Neural cell (in vitro differentiated cells): ENCODE results near the gene GNAT2. TPM values are rescaled to one million over a fixed set of nuclear protein-coding genes. Genes with fewer than 3 reads are reported as not detected.

Source experiments
- H2AFZ ChIP-seq: fragments of 200-600, 300-800 bp; sonication (generic), shearing (Covaris generic); 2 replicates; pipeline ENCODE4 v1.6.0; 2014; ENCODE audit warnings: low read depth, mild to moderate bottlenecking, antibody characterized with exemption, low read length, moderate library complexity
- H3F3A ChIP-seq: fragments of 200-600 bp; shearing (Covaris generic); 2 replicates; pipeline ENCODE4 v1.6.1; 2016; ENCODE audit warnings: mild to moderate bottlenecking, moderate library complexity, mixed read lengths, antibody characterized with exemption, low read length; ENCODE audit not compliant: insufficient read depth, poor library complexity, severe bottlenecking
- H3K27ac ChIP-seq: fragments of 200-600, 300-800 bp; sonication (generic), shearing (Covaris generic); 2 replicates; pipeline ENCODE4 v1.5.1; 2014; ENCODE audit warnings: mild to moderate bottlenecking, low read length, moderate library complexity
- H3K27me3 ChIP-seq: fragments of 300-800, 200-600 bp; sonication (generic), shearing (Covaris generic); 2 replicates; pipeline ENCODE4 v1.6.0; 2014; ENCODE audit warnings: mild to moderate bottlenecking, low read depth, low read length, moderate library complexity; ENCODE audit not compliant: insufficient read depth
- H3K36me3 ChIP-seq: fragments of 300-800, 200-600 bp; sonication (generic), shearing (Covaris generic); 2 replicates; pipeline ENCODE4 v1.5.1; 2014; ENCODE audit warnings: mild to moderate bottlenecking, antibody characterized with exemption, low read length, moderate library complexity; ENCODE audit not compliant: insufficient read depth
- H3K4me2 ChIP-seq: fragments of 300-800, 200-600 bp; sonication (generic), shearing (Covaris generic); 2 replicates; pipeline ENCODE4 v1.6.0; 2014; ENCODE audit warnings: mild to moderate bottlenecking, low read length
- H3K4me3 ChIP-seq: fragments of 300-800, 200-600 bp; sonication (generic), shearing (Covaris generic); 2 replicates; pipeline ENCODE4 v1.5.1; 2014; ENCODE audit warnings: mild to moderate bottlenecking, low read length, moderate library complexity
- H3K79me2 ChIP-seq: fragments of 200-600 bp; shearing (Covaris generic); replicated peaks from 2 replicates; pipeline ENCODE4 v1.6.0; 2014; ENCODE audit warnings: mild to moderate bottlenecking, low read length, moderate library complexity; ENCODE audit not compliant: insufficient read depth
- H3K9ac ChIP-seq: fragments of 300-800, 200-600 bp; sonication (generic), shearing (Covaris generic); 2 replicates; pipeline ENCODE4 v1.6.1; 2016; ENCODE audit warnings: mild to moderate bottlenecking, low read length, mixed read lengths
- H3K9me2 ChIP-seq: fragments of 200-600 bp; shearing (Covaris generic); 2 replicates; pipeline ENCODE4 v1.6.1; 2016; ENCODE audit warnings: mild to moderate bottlenecking, low read length, mixed read lengths; ENCODE audit not compliant: insufficient read depth
- H3K9me3 ChIP-seq: fragments of 200-600, 300-800 bp; sonication (generic), shearing (Covaris generic); 2 replicates; pipeline ENCODE4 v1.6.1; 2016; ENCODE audit warnings: mild to moderate bottlenecking, mixed run types, low read length, moderate library complexity, mixed read lengths
- H4K20me1 ChIP-seq: fragments of 200-600 bp; shearing (Covaris generic); 2 replicates; pipeline ENCODE4 v1.6.1; 2016; ENCODE audit warnings: mild to moderate bottlenecking, mixed run types; ENCODE audit not compliant: insufficient read depth
- EP300 ChIP-seq: fragments of 450-650 bp; conservative IDR thresholded peaks from 2 replicates; pipeline ENCODE4 v1.6.1; 2014; ENCODE audit warnings: antibody characterized with exemption, mild to moderate bottlenecking, moderate library complexity; ENCODE audit not compliant: poor library complexity, severe bottlenecking
- EZH2 ChIP-seq: fragments of 200-600, 300-800 bp; shearing (Covaris generic), sonication (generic); IDR thresholded peaks from 2 replicates; pipeline ENCODE4 v1.6.1; 2014; ENCODE audit warnings: antibody characterized with exemption, low read length, borderline replicate concordance, mild to moderate bottlenecking; ENCODE audit not compliant: insufficient read depth, poor library complexity, severe bottlenecking
- MXI1 ChIP-seq: fragments of 450-650 bp; conservative IDR thresholded peaks from 2 replicates; pipeline ENCODE4 v1.6.1; 2014; ENCODE audit warnings: antibody characterized with exemption, mild to moderate bottlenecking; ENCODE audit not compliant: poor library complexity, severe bottlenecking
- POLR2AphosphoS5 ChIP-seq: IDR thresholded peaks from 2 replicates; pipeline ENCODE4 v1.6.1; 2012
- RAD21 ChIP-seq: fragments of 450-650 bp; conservative IDR thresholded peaks from 2 replicates; pipeline ENCODE4 v1.6.1; 2014; ENCODE audit warnings: antibody characterized with exemption, mild to moderate bottlenecking, moderate library complexity
- SMC3 ChIP-seq: fragments of 450-650 bp; conservative IDR thresholded peaks from 2 replicates; pipeline ENCODE4 v1.6.1; 2014; ENCODE audit warnings: antibody characterized with exemption, mild to moderate bottlenecking, moderate library complexity; ENCODE audit not compliant: poor library complexity
- TAF1 ChIP-seq: IDR thresholded peaks from 2 replicates; pipeline ENCODE4 v1.6.1; 2012; ENCODE audit warnings: low read depth
- polyA plus RNA-seq: library from polyadenylated mRNA; depleted of rRNA; stranded (reverse); fragments of >200 nt; gene quantifications from 2 replicates; pipeline ENCODE4 v1.2.3, GENCODE V29; 2014
- TF ChIP-seq, protein P1 (sequence below): IDR thresholded peaks from 2 replicates; pipeline ENCODE4 v1.6.1; 2012; ENCODE audit warnings: borderline replicate concordance
- TF ChIP-seq, protein P2 (sequence below): fragments of 450-650 bp; IDR thresholded peaks from 2 replicates; pipeline ENCODE4 v1.5.1; 2014; ENCODE audit warnings: antibody characterized with exemption, mild to moderate bottlenecking, moderate library complexity; ENCODE audit not compliant: poor library complexity, severe bottlenecking

GNAT2 gene
- polyA plus RNA-seq, 1 donor from 2014 or later = 1.5 TPM

DNA sequence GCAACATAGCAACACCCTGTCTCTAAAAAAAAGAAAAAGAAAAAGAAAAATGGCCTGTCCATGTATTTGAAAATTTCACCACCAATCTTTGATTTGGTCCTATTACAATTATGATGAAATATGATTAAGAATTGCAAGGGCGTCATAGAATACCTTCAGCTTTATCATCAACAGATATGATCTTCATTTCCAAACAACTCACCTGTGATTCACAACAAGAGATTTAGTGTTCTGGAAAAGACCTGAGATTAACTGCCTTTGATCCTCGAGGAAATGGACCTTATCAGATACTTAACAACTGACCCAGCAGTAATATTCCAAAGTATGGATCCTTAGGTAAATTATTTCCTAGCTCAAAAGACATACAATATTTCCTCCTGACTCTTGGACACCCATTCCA is 33.0 kb upstream of the GNAT2 start:
- no peak overlapping the region for H3K4me3 ChIP-seq
- H3K9me3 ChIP-seq = no peaks in the 10 kb centered on the region
- no peak overlapping the region for H3K4me2 ChIP-seq
- no peak for TF ChIP-seq POLR2AphosphoS5
- TF ChIP-seq MXI1 = no peak
- TF ChIP-seq RAD21 = no peak
- TF ChIP-seq, protein P1, sequence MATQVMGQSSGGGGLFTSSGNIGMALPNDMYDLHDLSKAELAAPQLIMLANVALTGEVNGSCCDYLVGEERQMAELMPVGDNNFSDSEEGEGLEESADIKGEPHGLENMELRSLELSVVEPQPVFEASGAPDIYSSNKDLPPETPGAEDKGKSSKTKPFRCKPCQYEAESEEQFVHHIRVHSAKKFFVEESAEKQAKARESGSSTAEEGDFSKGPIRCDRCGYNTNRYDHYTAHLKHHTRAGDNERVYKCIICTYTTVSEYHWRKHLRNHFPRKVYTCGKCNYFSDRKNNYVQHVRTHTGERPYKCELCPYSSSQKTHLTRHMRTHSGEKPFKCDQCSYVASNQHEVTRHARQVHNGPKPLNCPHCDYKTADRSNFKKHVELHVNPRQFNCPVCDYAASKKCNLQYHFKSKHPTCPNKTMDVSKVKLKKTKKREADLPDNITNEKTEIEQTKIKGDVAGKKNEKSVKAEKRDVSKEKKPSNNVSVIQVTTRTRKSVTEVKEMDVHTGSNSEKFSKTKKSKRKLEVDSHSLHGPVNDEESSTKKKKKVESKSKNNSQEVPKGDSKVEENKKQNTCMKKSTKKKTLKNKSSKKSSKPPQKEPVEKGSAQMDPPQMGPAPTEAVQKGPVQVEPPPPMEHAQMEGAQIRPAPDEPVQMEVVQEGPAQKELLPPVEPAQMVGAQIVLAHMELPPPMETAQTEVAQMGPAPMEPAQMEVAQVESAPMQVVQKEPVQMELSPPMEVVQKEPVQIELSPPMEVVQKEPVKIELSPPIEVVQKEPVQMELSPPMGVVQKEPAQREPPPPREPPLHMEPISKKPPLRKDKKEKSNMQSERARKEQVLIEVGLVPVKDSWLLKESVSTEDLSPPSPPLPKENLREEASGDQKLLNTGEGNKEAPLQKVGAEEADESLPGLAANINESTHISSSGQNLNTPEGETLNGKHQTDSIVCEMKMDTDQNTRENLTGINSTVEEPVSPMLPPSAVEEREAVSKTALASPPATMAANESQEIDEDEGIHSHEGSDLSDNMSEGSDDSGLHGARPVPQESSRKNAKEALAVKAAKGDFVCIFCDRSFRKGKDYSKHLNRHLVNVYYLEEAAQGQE = no peak
- no peak for TF ChIP-seq TAF1
- no peak for TF ChIP-seq EZH2
- H2AFZ ChIP-seq = no peak overlapping the region
- no peaks in the 10 kb centered on the region for H3K79me2 ChIP-seq
- H3K9me2 ChIP-seq = no peaks in the 10 kb centered on the region
- no peaks in the 10 kb centered on the region for H3F3A ChIP-seq
- H4K20me1 ChIP-seq = no peaks in the 10 kb centered on the region
- no peaks in the 10 kb centered on the region for H3K27me3 ChIP-seq
- H3K27ac ChIP-seq = no peak overlapping the region
- no peak overlapping the region for H3K9ac ChIP-seq
- H3K36me3 ChIP-seq = no peaks in the 10 kb centered on the region

DNA sequence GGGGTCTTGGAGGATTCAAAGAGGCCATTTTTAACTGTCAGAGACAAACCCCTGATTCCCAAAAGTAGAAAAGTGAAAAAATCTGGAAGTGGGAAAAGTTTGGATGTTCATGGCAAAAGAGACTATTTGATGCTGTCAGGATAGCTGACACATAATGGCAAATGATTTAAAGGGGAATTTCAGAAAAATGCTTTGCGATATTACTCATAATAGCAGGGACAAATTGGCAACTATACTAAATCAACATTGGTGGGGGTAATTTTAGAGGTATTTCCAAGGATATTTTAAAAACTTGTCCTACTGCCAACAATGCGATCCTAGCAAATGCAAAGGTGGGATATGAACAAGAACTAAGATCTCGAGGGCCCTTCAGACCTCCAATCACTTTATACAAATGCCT is 31.2 kb upstream of the GNAT2 start:
- H3K79me2 ChIP-seq = no peaks in the 10 kb centered on the region
- TF ChIP-seq SMC3 (no peak), RAD21 (no peak), TAF1 (no peak), EP300 (no peak), MXI1 (no peak), POLR2AphosphoS5 (no peak)
- TF ChIP-seq, protein P1 = no peak
- TF ChIP-seq, protein P2, sequence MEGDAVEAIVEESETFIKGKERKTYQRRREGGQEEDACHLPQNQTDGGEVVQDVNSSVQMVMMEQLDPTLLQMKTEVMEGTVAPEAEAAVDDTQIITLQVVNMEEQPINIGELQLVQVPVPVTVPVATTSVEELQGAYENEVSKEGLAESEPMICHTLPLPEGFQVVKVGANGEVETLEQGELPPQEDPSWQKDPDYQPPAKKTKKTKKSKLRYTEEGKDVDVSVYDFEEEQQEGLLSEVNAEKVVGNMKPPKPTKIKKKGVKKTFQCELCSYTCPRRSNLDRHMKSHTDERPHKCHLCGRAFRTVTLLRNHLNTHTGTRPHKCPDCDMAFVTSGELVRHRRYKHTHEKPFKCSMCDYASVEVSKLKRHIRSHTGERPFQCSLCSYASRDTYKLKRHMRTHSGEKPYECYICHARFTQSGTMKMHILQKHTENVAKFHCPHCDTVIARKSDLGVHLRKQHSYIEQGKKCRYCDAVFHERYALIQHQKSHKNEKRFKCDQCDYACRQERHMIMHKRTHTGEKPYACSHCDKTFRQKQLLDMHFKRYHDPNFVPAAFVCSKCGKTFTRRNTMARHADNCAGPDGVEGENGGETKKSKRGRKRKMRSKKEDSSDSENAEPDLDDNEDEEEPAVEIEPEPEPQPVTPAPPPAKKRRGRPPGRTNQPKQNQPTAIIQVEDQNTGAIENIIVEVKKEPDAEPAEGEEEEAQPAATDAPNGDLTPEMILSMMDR = no peak
- no peak overlapping the region for H3K4me3 ChIP-seq
- no peaks in the 10 kb centered on the region for H4K20me1 ChIP-seq
- no peak overlapping the region for H3K4me2 ChIP-seq
- H3K36me3 ChIP-seq = no peaks in the 10 kb centered on the region
- no peak overlapping the region for H3K27ac ChIP-seq
- H2AFZ ChIP-seq = no peak overlapping the region
- H3K27me3 ChIP-seq = no peaks in the 10 kb centered on the region
- H3K9ac ChIP-seq = no peak overlapping the region
- H3K9me2 ChIP-seq = no peaks in the 10 kb centered on the region
- H3K9me3 ChIP-seq = no peaks in the 10 kb centered on the region
- no peaks in the 10 kb centered on the region for H3F3A ChIP-seq
